HG03108 (cell line): ENCODE measurements around the gene WDR81.
"Not testable (repeated sequence)": the region's sequence is repeated elsewhere in the genome, so short reads cannot be mapped to it uniquely, and the experiment has no call there.

Experiments
- ATAC-seq: cut with Tn5 transposase; IDR thresholded peaks from one replicate; pipeline ENCODE4 v1.9.1; 2021; ENCODE audit warnings: moderate library complexity; ENCODE audit not compliant: unreplicated experiment

The WDR81 gene

GRCh38 chr17:1713160-1713877 lies 11.2 kb upstream of the WDR81 start:
- ATAC-seq, result no peak

DNA sequence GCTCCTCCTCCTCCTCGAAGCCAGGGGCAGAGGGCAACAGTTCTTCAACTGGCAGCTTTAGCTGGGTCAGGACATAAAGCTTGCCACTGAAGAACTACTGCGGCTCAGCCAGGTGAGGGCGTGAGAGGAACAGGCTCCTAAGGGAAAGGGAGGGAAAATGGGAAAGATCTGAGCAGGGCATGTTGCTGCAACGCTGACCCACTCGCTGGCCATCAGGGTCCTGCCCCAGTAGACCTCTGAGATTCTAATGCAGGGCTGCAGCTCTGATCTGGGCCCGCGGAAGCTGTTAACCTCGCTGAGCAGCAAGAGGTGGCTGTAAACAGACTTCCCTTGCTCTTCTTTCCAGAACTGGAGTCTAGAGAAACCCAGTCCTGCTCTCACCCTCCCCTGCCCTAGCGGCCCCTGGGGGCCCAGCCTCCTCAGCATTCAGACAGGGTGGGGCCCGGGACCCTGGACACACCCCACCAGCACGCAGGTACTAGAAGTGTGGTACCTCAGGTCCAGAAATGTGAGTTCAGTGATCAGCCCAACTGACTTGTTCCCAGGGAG lies 10.6 kb upstream of the WDR81 start:
- ATAC-seq, result no peak

DNA sequence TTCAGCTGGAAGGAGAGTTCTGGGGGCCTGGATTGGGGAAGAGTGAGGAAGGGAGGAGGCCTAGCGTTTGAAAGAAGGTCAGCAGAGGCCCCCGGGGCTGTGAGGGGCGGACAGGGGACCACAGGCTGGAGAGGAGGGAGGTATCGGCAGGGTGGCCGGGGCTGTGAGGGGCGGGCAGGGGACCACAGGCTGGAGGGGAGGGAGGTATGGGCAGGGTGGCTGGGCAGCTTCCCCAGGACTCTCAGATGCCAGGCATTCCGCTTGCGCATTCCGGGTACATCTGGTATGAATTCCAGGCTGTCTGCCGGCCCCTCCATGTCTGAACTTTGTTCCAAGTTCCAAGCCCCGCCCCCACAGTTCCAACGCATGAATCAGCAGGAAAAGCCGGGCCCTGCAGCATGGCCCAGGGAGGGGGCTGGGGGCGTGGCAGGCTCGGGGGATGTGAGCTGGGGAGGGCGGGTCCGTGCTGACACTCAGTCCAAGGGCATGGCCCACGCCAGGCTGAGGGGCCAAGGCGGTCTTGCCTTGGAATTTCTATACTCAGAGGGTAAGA lies 10.0 kb upstream of the WDR81 start:
- no peak for ATAC-seq

DNA sequence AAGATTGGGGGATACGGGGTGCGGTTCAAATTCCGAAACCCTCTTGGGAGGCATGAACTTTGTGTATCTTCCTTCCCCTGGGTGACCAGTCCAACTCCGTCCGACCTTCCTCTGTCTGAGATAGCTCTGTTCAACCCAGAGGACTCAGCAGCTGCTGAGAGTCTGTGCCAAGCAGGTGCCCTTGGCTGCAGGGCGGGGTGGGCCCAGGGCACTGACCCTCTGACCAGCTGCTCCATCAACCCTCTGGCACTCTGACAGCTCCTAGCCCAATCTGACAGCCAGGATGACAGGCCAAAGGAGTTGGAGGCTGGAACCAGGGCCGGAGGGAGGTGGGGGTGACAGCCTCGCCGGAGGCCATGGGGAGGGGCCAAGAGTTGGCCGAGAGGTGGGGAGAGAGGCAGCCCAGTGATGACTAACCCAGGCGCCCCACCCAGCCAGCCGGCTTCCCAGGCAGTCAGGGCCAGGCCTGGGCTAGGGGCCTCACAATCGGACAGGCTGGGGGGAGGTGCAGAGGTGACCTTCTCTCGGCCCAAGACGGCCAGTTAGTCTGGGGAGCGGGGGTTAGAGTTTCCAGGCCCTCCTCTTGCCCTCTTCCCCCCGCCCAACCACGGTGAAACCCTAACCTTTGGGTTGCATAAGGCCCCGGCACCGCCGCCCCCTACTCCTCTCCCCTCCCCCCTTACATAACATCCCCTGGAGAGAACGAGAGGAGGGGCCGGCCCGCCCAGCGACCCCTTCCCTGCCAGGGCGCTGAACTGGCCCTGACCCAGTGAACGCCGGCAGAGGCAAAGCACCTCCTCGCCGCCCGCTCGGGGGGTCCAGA lies 9.3 kb upstream of the WDR81 start:
- ATAC-seq, result no peak

- no peak for ATAC-seq
Measured at GRCh38 chr17:1715803-1716075, 8.8 kb upstream of the WDR81 start.

DNA sequence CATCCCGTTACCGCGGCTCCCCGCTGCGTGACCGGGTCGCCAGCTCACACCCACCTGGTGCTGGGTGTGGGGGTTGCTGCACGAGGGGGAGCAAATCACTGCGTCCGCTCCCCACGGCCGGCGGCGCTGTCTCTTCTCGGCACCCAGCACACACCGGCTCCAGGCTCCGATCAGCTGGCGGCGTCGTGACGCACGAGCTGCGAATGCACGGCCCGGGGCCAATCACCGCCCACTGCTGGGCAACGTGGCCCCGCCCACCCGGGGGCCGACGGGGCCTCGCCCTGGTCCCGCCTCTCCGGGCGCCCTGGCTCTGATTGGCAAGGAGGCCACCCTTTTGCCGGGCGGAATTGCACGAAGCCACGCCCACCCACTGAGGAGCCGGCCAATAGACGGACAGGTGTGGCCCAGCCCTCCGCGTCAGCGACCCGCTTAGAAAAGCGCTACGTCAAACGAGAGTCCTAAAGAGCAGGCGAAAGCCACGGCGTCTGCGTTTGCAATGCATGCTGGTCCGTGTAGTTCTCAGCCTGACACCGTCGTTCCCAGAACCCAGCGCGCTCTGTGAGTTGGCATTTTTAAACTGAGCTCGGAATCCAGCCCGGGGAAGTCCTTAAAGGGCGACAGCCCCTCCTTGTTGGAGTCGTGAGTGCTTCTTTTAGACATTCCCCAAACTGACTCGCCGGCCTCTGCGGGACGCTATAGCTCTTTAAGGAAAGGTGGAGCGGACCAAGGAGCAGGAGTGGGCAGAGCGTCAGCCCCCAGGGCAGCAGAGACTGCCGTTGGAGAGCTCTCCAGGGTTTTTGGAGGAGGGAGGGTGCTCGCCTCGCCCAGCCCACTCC lies 8.2 kb upstream of the WDR81 start:
- peak; percentile 76 for ATAC-seq

- peak; percentile 35 for ATAC-seq
Measured at GRCh38 chr17:1716912-1717695, 7.4 kb upstream of the WDR81 start.

DNA sequence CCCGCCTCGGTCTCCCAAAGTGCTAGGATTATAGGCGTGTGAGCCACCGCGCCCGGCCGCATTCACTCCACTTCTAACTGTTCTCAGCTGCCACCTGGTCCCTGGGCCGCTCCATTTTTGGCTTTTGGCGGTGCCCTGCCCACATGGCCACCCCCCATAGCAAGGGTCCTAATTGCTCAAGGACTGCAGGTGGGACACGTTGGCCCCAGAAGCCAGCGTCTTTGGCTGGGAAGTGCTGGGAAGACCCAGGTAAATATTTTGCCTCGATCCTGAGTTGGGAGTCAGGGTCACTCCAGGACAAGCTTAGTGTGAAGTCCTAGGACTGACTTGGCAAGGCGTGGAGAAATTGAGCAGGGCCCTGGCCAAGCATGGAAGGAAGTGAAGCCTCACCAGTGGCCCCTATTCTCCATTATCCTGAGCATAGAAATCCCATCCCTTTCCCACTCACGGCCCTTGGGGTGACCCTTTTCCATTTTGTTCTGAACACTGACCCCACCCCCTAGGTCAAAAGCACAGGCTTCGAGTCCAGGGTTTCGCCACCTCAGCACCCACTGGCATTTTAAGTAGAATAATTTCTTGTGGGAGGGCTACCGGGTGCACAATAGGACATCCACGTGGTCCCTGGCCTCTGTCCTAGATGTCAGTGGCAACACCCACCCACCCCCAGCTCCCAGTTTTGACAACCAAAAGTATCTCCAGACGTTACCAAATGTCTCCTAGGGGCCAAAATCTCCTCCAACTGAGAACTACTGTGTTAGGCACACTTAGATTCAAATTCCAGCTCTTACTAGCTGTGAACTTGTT lies 5.9 kb upstream of the WDR81 start:
- ATAC-seq, result no peak

GRCh38 chr17:1720856-1721386 lies 3.6 kb upstream of the WDR81 start:
- no peak for ATAC-seq

DNA sequence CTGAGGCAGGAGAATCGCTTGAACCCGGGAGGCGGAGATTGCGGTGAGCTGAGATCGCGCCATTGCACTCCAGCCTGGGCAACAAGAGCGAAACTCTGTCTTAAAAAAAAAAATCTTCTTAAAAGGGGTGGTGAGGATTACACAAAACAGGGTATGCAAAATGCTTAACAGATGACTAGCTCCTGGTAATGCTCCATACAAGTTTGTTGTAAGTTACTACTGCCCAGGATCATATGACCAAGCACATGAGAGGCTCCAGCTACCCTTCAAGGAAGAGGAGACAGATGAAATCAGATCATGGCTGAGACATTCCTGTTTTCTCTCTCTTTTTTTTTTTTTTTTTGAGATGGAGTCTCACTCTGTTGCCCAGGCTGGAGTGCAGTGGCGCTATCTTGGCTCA lies 2.5 kb upstream of the WDR81 start:
- ATAC-seq, result not testable (repeated sequence)

DNA sequence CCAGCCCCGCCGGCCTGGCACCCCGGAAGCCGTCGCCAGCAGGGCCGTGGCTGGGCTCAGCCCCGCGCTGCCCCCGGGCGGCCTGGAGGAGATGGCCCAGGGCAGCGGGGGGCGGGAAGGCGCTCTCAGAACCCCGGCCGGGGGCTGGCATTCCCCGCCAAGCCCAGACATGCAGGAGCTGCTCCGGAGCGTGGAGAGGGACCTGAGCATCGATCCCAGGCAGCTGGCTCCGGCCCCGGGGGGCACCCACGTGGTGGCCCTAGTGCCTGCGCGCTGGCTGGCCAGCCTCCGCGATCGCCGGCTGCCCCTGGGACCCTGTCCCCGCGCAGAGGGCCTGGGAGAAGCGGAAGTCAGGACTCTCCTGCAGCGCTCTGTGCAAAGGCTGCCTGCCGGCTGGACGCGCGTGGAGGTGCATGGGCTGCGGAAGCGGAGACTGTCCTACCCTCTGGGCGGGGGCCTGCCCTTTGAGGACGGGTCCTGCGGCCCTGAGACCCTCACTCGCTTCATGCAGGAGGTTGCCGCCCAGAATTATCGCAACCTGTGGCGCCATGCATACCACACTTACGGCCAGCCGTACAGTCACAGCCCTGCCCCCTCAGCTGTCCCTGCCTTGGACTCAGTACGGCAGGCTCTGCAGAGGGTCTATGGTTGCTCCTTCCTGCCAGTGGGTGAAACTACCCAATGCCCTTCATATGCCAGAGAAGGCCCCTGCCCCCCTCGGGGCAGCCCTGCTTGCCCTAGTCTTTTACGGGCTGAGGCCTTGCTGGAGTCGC lies 551 bp downstream of the WDR81 start:
- ATAC-seq, result peak; percentile 19

- no peak for ATAC-seq
Measured at GRCh38 chr17:1725642-1726511, 1.4 kb downstream of the WDR81 start.

GRCh38 chr17:1726626-1727257 lies 2.2 kb downstream of the WDR81 start:
- no peak for ATAC-seq

- ATAC-seq, result no peak
Measured at GRCh38 chr17:1727258-1727789, 2.8 kb downstream of the WDR81 start.

DNA sequence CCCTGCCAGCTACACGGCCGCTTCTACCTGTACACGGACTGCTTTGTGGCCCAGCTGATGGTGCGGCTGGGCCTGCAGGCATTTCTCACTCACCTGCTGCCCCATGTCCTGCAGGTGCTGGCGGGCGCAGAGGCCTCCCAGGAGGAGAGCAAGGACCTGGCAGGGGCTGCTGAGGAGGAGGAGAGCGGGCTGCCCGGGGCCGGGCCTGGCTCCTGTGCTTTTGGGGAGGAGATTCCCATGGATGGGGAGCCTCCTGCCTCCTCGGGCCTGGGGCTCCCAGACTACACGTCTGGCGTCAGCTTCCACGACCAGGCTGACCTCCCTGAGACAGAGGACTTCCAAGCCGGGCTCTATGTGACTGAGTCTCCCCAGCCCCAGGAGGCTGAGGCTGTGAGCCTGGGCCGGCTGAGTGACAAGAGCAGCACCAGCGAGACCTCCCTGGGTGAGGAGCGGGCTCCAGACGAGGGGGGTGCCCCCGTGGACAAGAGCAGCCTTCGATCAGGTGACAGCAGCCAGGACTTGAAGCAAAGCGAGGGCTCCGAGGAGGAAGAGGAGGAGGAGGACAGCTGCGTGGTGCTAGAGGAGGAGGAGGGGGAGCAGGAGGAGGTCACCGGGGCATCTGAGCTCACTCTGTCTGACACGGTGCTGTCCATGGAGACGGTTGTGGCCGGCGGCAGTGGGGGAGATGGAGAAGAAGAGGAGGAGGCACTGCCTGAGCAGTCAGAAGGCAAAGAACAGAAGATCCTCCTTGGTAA lies 3.5 kb downstream of the WDR81 start:
- no peak for ATAC-seq

- no peak for ATAC-seq
Measured at GRCh38 chr17:1729966-1730325, 5.4 kb downstream of the WDR81 start.
